Testis (tissue), 2 donors: ENCODE results near the gene HYAL3.

ENCODE experiments used
- CTCF ChIP-seq, 3 experiments: fragments of 450-650 bp in 2 of 3; fragments of 200-600 bp in 1 of 3; sonication (generic) in 1 of 3; IDR thresholded peaks; one replicate each; pipeline ENCODE4 v1.5.1; 2016 to 2019; ENCODE audit warnings: antibody characterized with exemption in 3 of 3, mild to moderate bottlenecking in 2 of 3, moderate library complexity in 1 of 3
- POLR2A ChIP-seq: fragments of 450-650 bp; IDR thresholded peaks from one replicate; pipeline ENCODE4 v1.6.1; 2017; ENCODE audit warnings: antibody characterized with exemption, mild to moderate bottlenecking, moderate library complexity

GRCh38 chr3:50266836-50267235, 32.4 kb downstream of the HYAL3 start:
- TF ChIP-seq CTCF (IDR thresholded peaks at IDR 0.05), result no peak
- TF ChIP-seq POLR2A, result no peak
